ENCODE data around the gene DDX41. TPM values are rescaled to one million over a fixed set of nuclear protein-coding genes. Genes with fewer than 3 reads are reported as not detected.
"Not testable (repeated sequence)": the region's sequence is repeated elsewhere in the genome, so short reads cannot be mapped to it uniquely, and the experiment has no call there.

DDX41 gene
- total RNA-seq, 1 donor from 2014 or later = 22.6 TPM

- ATAC-seq (ENCODE audit: poor library complexity) (no peak), DNase-seq (no peak)
- intact Hi-C loops (cut with DNase I) = no loop called here
Observed at GRCh38 chr5:177540438-177540837, 23.7 kb upstream of the DDX41 start.

- intact Hi-C loops (cut with DNase I) = no loop called here
- peak; percentile 29 for ATAC-seq (ENCODE audit: poor library complexity)
- peak; percentile 16 for DNase-seq
Observed at GRCh38 chr5:177539411-177539810, 22.6 kb upstream of the DDX41 start.

DNA sequence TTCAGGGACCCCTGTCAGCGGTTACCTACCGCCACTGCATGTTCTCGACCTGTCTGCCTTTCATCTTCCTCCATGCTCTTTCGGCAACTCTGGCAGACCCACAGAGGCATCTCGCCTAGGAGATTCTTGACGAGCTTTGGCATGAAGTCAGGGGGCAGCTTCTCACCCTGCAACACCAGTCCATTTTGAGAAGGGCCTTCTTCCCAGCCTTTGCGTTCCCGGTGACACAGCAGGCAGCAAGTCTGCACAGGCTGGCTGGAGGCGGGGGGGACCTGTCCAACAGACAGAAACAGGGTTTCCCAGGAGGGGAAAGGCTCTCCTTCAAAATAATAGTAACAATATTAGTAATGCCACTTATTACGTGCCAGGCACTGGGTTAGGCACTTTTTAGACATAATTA lies 22.1 kb upstream of the DDX41 start:
- DNase-seq = no peak
- intact Hi-C loops (cut with DNase I) = no loop called here
- ATAC-seq (ENCODE audit: poor library complexity) = peak; percentile 39

- peak; percentile 64 for DNase-seq
- intact Hi-C loops (cut with DNase I) = no loop called here
- peak; percentile 80 for ATAC-seq (ENCODE audit: poor library complexity)
Observed at GRCh38 chr5:177537389-177538361, 20.9 kb upstream of the DDX41 start.

- no peak for ATAC-seq (ENCODE audit: poor library complexity)
- DNase-seq = no peak
- intact Hi-C loops (cut with DNase I) = no loop called here
Observed at GRCh38 chr5:177536386-177536785, 19.6 kb upstream of the DDX41 start.

DNA sequence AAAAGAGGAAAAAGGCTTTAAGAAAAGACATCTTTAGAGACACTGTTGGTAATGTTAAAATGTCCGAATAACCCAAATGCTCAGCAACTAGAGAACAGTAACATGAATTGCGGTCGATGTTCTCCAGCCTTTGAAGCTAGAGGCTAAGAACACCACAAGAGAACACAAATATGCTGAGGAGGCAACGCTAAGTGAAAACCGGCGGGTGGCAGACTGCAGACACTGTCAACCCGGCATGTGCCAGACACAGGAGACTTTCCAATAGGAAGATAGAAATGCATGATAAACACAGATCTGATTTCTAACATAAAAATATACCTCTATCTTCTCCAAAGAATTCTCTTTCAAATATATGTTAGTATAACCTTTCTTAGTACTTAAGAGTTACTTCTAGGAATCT lies 18.4 kb upstream of the DDX41 start:
- intact Hi-C loops (cut with DNase I) = no loop called here
- ATAC-seq (ENCODE audit: poor library complexity) (no peak), DNase-seq (no peak)

DNA sequence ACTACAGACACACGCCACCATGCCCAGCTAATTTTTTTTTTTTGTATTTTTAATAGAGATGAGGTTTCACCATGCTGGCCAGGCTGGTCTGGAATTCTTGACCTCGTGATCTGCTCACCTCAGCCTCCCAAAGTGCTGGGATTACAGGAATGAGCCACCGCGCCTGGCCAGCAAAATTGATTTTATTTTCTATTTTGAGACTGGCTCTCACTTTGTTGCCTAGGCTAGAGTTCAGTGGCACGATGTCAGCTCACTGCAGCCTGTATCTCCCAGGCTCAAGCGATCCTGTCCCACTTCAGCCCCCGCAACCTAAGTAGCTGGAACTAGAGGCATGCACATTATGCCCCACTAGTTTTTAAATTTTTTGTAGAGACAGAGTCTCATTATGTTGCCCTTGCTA lies 17.7 kb upstream of the DDX41 start:
- ATAC-seq (ENCODE audit: poor library complexity); intact Hi-C loops (cut with DNase I); DNase-seq: not testable (repeated sequence)

DNA sequence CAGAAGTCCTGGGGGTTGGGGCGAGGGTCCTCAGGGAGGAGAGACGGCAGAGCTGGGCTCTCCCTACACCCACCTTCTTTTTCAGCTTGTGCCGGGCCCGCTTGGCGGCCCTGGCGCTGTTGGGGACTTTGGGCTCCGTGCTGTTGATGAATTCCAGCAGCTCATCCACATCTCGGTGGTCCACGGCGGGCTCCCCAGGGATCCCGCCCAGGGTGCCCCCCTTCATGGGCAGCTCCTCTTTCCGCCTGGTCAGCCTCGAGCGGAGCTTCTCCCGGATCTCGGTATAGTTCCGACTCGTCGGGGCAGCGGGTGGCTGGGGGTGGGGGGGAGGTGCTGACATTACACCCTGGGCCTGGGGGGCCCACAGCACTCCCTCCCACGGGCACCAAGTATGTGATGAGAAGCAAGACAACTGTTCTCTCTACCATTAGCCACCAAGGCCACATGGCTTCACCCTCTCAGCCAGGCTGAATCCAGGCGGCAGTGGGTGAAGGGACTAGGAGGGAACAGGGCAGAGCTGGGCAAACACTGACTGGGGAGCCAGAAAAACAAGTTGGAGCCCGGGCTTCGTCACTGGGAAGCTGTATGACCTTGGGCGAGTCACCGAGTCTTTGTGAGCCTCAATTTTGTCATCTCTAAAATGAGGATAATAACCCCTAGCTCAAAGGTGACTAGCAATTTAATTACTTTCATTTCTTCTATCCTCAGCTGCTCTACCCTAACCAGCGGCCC lies 14.6 kb upstream of the DDX41 start:
- ATAC-seq (ENCODE audit: poor library complexity) (no peak), DNase-seq (no peak)
- intact Hi-C loops (cut with DNase I) = no loop called here

GRCh38 chr5:177530638-177531037 lies 13.9 kb upstream of the DDX41 start:
- intact Hi-C loops (cut with DNase I) = no loop called here
- DNase-seq (no peak), ATAC-seq (ENCODE audit: poor library complexity) (peak; percentile 18)

- DNase-seq (no peak), ATAC-seq (ENCODE audit: poor library complexity) (no peak)
- intact Hi-C loops (cut with DNase I) = no loop called here
Observed at GRCh38 chr5:177529247-177530203, 12.8 kb upstream of the DDX41 start.

GRCh38 chr5:177528631-177529030 lies 11.9 kb upstream of the DDX41 start:
- intact Hi-C loops (cut with DNase I) = no loop called here
- no peak for DNase-seq

GRCh38 chr5:177527595-177527994 lies 10.8 kb upstream of the DDX41 start:
- no peak for DNase-seq
- intact Hi-C loops (cut with DNase I) = no loop called here
- no peak for ATAC-seq (ENCODE audit: poor library complexity)

More at GRCh38 chr5:177528631-177529030, 11.9 kb upstream of the DDX41 start:
- ATAC-seq (ENCODE audit: poor library complexity) = no peak

- intact Hi-C loops (cut with DNase I) = no loop called here
- DNase-seq (no peak), ATAC-seq (ENCODE audit: poor library complexity) (no peak)
Observed at GRCh38 chr5:177526791-177527190, 10.0 kb upstream of the DDX41 start.

DNA sequence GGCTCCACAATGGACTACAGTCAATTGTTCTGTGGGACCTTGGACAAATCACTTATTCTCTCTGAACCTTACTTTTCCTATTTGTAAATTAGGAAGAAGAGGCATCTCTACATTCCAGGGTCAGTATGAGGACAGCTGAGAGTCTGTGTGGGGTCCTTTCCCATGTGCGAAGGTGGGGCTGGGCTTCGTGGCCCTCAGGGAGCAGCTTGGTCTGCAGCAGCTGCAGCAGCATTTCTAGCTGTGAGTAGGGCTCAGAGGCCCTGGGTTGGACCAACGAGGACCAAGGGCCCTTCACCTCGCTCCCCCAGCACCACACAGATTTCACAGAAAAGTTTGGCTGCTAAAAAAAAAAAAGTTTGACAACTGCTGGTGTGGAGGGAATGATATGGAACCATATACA lies 9.4 kb upstream of the DDX41 start:
- DNase-seq (no peak), ATAC-seq (ENCODE audit: poor library complexity) (no peak)
- intact Hi-C loops (cut with DNase I) = no loop called here

DNA sequence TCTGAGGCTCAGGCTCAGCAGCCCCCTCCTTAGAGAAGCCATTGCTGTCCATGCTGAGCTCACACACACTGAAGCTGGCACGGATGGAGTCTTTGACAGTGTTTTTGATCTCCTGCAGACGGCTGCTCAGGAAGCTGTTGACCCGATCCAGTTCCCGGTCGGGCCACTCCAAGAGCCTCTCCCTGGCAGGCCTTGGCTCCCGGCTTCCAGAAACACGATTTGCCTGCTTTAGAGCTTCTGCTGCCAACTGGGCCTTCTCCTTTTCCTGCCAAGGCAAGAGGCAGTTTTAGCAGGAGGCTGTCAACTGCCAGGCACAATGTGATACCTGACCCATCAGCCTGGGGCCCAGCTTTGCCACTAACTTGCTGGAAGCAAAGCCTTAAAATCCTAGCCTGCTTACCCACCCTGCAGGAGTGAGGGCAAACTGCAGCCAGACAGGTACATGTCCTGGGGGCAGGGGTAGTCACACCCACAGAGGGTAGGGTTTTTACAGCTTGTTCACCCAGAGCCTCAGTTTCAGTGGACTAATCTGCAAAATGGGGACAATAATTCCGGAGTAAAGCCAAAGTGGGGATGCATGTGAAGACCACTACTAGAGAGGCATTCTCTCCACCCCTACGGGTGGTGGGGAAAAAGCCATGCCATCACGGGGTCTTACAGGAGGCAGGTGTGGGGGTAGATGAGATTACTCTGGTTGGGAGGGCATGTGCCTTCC lies 8.3 kb upstream of the DDX41 start:
- ATAC-seq (ENCODE audit: poor library complexity) = peak; percentile 76
- intact Hi-C loops (cut with DNase I) = no loop called here
- DNase-seq = peak; percentile 64

GRCh38 chr5:177524539-177524900 lies 7.8 kb upstream of the DDX41 start:
- intact Hi-C loops (cut with DNase I) = no loop called here
- no peak for ATAC-seq (ENCODE audit: poor library complexity)
- DNase-seq = no peak

- peak; percentile 30 for DNase-seq
- intact Hi-C loops (cut with DNase I) = no loop called here
Observed at GRCh38 chr5:177523711-177524538, 7.2 kb upstream of the DDX41 start.

More at GRCh38 chr5:177523711-177524538, 7.2 kb upstream of the DDX41 start:
- no peak for ATAC-seq (ENCODE audit: poor library complexity)
